UCSD-AML1 (cell line): ENCODE data around the gene NCAPG2.

ENCODE experiments used
- DNase-seq: peaks from one replicate; lab custom pipeline; 2025; ENCODE audit not compliant: unreplicated experiment; lab: John Stamatoyannopoulos, UW

The NCAPG2 gene

GRCh38 chr7:158583810-158584209 lies 120.8 kb downstream of the NCAPG2 start:
- DNase-seq: no peak

- no peak for DNase-seq
These were observed 121.5 kb downstream of the NCAPG2 start for GRCh38 chr7:158583143-158583542.

- DNase-seq: no peak
These were observed 122.5 kb downstream of the NCAPG2 start for GRCh38 chr7:158582089-158582456.

- DNase-seq: no peak
These were observed 123.0 kb downstream of the NCAPG2 start for GRCh38 chr7:158581440-158582088.
